Measurements from ENCODE around the gene ETDA.
A peak's percentile ranks its signal among the peaks of the same experiment; 100 is the strongest.

The ETDA gene

DNA sequence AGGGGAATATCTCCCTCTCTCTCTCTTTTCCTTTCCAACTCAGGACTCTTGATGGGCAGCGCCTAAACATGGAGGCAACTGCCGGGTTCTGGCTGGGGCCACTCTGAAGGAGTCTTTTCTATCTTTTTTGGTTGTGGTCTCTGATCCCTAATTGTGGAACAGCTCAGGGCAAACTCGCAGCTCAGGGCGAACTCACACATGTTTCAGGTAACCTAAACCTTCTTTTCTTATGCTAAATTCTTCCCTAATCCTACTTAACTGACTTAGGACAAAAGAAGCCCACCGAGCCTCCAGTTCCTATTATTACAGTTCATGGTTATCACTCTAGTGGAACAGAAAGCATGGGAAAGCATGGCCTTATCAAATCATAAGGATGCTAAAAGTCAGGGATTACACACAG lies 21.3 kb downstream of the ETDA start:
- Histone ChIP-seq H3K27ac (ENCODE audit: insufficient read depth, low read length, poor library complexity, severe bottlenecking) (no peak overlapping the region), H3K9me3 (ENCODE audit: control insufficient read depth, low read length) (no peaks in the 10 kb centered on the region), H3K4me1 (ENCODE audit: control insufficient read depth, insufficient read depth, low read length, poor library complexity, severe bottlenecking) (no peaks in the 10 kb centered on the region), H3K4me3 (ENCODE audit: insufficient read depth, low read depth, low read length, poor library complexity, severe bottlenecking) (no peak overlapping the region), H3K27me3 (replicated peaks; ENCODE audit: control insufficient read depth, insufficient read depth, low read length, poor library complexity, severe bottlenecking) (no peaks in the 10 kb centered on the region), H3K36me3 (ENCODE audit: control insufficient read depth, insufficient read depth, low read length) (no peaks in the 10 kb centered on the region)
- no peak for DNase-seq

DNA sequence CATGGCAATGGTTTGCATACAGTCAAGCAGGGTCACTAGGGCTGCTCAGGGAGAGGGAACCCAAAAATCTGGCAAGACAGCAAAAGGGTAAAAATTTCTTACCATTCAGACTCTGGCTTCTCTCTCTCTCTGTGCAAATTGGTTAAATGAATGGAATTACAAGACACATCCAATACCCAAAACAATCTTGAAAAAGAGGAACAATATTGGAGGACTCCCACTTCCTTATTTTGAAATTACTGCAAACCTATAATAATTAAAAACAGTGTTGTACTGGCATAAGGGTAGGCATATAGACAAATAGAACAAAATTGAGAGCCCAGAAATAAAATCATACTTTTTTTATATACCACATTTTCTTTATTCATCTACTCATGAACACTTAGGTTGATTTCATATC lies 24.1 kb downstream of the ETDA start:
- Histone ChIP-seq H3K27me3 (replicated peaks; ENCODE audit: control insufficient read depth, insufficient read depth, low read length, poor library complexity, severe bottlenecking) (no peaks in the 10 kb centered on the region), H3K27ac (ENCODE audit: insufficient read depth, low read length, poor library complexity, severe bottlenecking) (no peak overlapping the region)
- DNase-seq, result no peak

DNA sequence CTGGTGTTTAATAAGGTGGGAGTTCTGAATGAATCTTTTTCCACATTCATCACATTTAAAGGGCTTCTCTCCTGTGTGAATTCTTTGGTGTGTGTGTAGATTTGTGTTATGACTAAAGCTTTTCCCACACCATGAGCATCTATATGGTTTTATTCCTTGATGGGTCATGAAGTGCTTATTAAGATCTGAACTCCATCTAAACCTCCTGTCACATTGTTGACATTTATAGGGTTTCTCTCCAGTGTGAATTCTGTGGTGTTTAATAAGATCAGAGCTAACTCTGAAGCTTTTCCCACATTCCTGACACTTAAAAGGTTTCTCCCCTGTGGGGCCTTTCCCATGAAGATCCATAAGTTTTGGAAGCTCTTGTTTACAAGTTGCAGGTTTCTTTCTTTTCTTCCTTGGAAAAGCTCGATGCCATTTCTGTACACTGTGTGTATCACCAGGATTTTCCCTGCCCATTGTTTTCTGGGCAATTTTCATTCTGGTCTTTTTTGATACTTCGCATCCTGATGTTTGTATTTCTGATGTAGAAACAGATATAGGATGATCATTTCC lies 35.5 kb downstream of the ETDA start:
- no peak for DNase-seq
- Histone ChIP-seq H3K4me3 (ENCODE audit: insufficient read depth, low read depth, low read length, poor library complexity, severe bottlenecking) (no peak overlapping the region), H3K9me3 (ENCODE audit: control insufficient read depth, low read length) (peaks cover 12% of the 10 kb centered on the region), H3K4me1 (ENCODE audit: control insufficient read depth, insufficient read depth, low read length, poor library complexity, severe bottlenecking) (no peaks in the 10 kb centered on the region), H3K27me3 (replicated peaks; ENCODE audit: control insufficient read depth, insufficient read depth, low read length, poor library complexity, severe bottlenecking) (no peaks in the 10 kb centered on the region), H3K36me3 (ENCODE audit: control insufficient read depth, insufficient read depth, low read length) (peaks cover 15% of the 10 kb centered on the region), H3K27ac (ENCODE audit: insufficient read depth, low read length, poor library complexity, severe bottlenecking) (no peak overlapping the region)

More for the DNA sequence above, 24.1 kb downstream of the ETDA start:
- Histone ChIP-seq H3K4me3 (ENCODE audit: insufficient read depth, low read depth, low read length, poor library complexity, severe bottlenecking) (no peak overlapping the region), H3K4me1 (ENCODE audit: control insufficient read depth, insufficient read depth, low read length, poor library complexity, severe bottlenecking) (no peaks in the 10 kb centered on the region), H3K9me3 (ENCODE audit: control insufficient read depth, low read length) (no peaks in the 10 kb centered on the region), H3K36me3 (ENCODE audit: control insufficient read depth, insufficient read depth, low read length) (no peaks in the 10 kb centered on the region)

DNA sequence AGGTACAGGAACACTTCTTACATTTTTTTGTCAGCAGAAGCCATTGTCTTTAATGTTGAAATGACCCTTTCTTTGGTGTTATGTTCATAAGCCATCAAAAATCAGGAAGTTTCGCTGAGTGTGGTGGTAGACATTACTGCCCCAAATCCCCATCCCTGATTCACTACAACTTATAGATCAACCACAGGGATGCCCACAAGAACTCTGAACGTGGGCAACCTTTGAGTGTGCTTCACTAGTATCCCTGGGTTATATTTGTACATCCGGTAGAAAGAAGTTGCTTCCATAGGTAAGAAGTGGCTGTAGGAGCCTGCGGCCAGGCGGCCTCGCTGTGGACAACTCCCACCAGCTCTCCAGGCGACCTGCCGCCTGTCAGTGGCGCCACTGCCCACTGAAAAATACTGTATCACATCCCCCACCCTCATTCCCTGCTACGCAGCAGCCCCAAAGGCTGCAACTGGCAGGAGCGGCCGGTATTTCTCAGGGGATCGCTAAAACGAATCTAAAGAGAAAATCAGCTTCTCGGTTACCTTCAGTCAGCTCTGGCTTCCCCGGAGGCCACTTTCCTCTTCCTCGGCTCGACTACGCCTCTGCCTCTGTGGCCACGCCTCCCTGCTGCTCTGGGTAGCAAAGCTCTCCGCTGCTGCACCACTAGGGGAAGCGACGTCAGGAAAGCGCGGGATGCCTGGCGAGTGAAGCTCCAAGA lies 43.5 kb downstream of the ETDA start:
- DNase-seq, result peak; percentile 12 to 36 (median 24)
- Histone ChIP-seq H3K4me3 (ENCODE audit: insufficient read depth, low read depth, low read length, poor library complexity, severe bottlenecking) (peak overlapping the region; percentile 57), H3K27ac (ENCODE audit: insufficient read depth, low read length, poor library complexity, severe bottlenecking) (peak overlapping the region; percentile 36), H3K36me3 (ENCODE audit: control insufficient read depth, insufficient read depth, low read length) (peaks cover 5% of the 10 kb centered on the region), H3K9me3 (ENCODE audit: control insufficient read depth, low read length) (no peaks in the 10 kb centered on the region), H3K27me3 (replicated peaks; ENCODE audit: control insufficient read depth, insufficient read depth, low read length, poor library complexity, severe bottlenecking) (no peaks in the 10 kb centered on the region), H3K4me1 (ENCODE audit: control insufficient read depth, insufficient read depth, low read length, poor library complexity, severe bottlenecking) (no peaks in the 10 kb centered on the region)

DNA sequence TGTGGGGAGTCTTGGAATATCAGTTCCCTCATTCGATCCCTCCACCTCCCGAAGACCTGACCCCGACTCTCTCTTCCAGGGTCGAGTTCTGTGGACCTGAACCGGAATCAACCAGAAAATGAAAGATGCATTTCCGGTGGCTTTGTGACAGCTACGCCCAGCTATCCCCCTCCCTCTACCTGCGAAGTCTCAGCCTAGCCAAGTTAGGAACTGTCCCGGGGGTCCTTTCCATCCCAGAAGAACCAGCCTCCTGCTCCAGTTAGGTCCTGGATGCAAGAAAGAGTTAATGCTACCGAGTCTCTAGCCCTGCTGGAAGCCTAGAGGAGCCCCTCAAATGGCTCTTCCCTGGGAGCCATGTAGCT lies 44.1 kb downstream of the ETDA start:
- no peaks in the 10 kb centered on the region for H3K27me3 ChIP-seq (replicated peaks; ENCODE audit: control insufficient read depth, insufficient read depth, low read length, poor library complexity, severe bottlenecking)
- peak overlapping the region; percentile 57 for H3K4me3 ChIP-seq (ENCODE audit: insufficient read depth, low read depth, low read length, poor library complexity, severe bottlenecking)
- no peaks in the 10 kb centered on the region for H3K4me1 ChIP-seq (ENCODE audit: control insufficient read depth, insufficient read depth, low read length, poor library complexity, severe bottlenecking)
- peaks cover 5% of the 10 kb centered on the region for H3K36me3 ChIP-seq (ENCODE audit: control insufficient read depth, insufficient read depth, low read length)
- DNase-seq, result no peak
- peak overlapping the region; percentile 36 for H3K27ac ChIP-seq (ENCODE audit: insufficient read depth, low read length, poor library complexity, severe bottlenecking)
- H3K9me3 ChIP-seq (ENCODE audit: control insufficient read depth, low read length), result no peaks in the 10 kb centered on the region

DNA sequence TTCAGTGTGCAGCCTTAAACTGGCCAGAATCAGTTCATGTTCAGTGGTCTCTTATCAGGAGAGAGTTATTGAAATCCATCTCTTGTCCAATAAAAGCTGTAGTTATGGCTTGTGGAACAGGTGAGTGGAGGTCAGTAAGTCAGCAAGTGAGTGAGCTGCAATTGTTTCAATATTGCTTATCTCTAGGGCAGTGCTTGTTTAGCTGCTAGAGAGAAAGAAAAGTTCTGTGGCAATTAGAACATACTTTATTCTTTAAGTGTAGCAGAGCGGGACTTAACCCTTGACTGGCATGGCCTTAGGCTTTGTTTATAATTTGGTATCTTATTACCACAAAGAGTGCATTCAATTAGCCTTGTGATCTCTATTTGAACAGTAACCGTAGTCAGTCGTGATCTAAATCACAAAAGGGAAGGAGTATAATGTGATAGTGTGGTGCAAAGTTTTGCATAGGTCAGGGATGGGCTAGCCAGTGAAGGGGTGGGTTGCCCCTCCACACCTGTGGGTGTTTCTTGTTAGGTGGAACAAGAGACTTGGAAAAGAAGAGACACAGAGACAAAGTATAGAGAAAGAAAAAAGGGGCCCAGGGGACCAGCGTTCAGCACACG lies 50.5 kb downstream of the ETDA start:
- Histone ChIP-seq H3K4me1 (ENCODE audit: control insufficient read depth, insufficient read depth, low read length, poor library complexity, severe bottlenecking) (no peaks in the 10 kb centered on the region), H3K4me3 (ENCODE audit: insufficient read depth, low read depth, low read length, poor library complexity, severe bottlenecking) (no peak overlapping the region), H3K36me3 (ENCODE audit: control insufficient read depth, insufficient read depth, low read length) (no peaks in the 10 kb centered on the region), H3K27ac (ENCODE audit: insufficient read depth, low read length, poor library complexity, severe bottlenecking) (no peak overlapping the region), H3K9me3 (ENCODE audit: control insufficient read depth, low read length) (no peaks in the 10 kb centered on the region), H3K27me3 (replicated peaks; ENCODE audit: control insufficient read depth, insufficient read depth, low read length, poor library complexity, severe bottlenecking) (no peaks in the 10 kb centered on the region)
- no peak for DNase-seq
